CD4-positive, alpha-beta T cell treated with Interferon alpha-2 for 1 hour (primary cell): ENCODE data around the gene FHAD1.
A peak's percentile ranks its signal among the peaks of the same experiment; 100 is the strongest.

Experiments
- DNase-seq, 2 donors: peaks; one replicate each; pipeline ENCODE4 v3.0.0-alpha.2; 2020 to 2022

Gene FHAD1

GRCh38 chr1:15405106-15405850, 158.3 kb downstream of the FHAD1 start:
- DNase-seq: peak in 1 of 2 donors; percentile 35

- no peak for DNase-seq
Measured at GRCh38 chr1:15406614-15407559, 159.9 kb downstream of the FHAD1 start.

- peak in 1 of 2 donors; percentile 41 for DNase-seq
Measured at GRCh38 chr1:15407580-15407979, 160.6 kb downstream of the FHAD1 start.

- no peak for DNase-seq
Measured at GRCh38 chr1:15408890-15409387, 161.9 kb downstream of the FHAD1 start.

- peak; percentile 92 to 95 for DNase-seq
Measured at GRCh38 chr1:15409388-15410222, 162.6 kb downstream of the FHAD1 start, which contains the start of gene EFHD2. TSS of gene EFHD2 (plus strand) at chr1:15409888. CDS start at chr1:15409972, 84 bp downstream.

- no peak for DNase-seq
Measured at GRCh38 chr1:15410223-15410883, 163.3 kb downstream of the FHAD1 start.

GRCh38 chr1:15410884-15411245, 163.8 kb downstream of the FHAD1 start:
- DNase-seq: no peak

GRCh38 chr1:15411593-15412137, 164.6 kb downstream of the FHAD1 start:
- DNase-seq: peak; percentile 67 to 77

- peak; percentile 55 to 63 for DNase-seq
Measured at GRCh38 chr1:15412175-15412800, 165.3 kb downstream of the FHAD1 start.

GRCh38 chr1:15412843-15413242, 165.8 kb downstream of the FHAD1 start:
- no peak for DNase-seq

- no peak for DNase-seq
Measured at GRCh38 chr1:15413563-15414444, 166.8 kb downstream of the FHAD1 start.

GRCh38 chr1:15414445-15414983, 167.5 kb downstream of the FHAD1 start:
- no peak for DNase-seq

- peak; percentile 71 to 79 for DNase-seq
Measured at GRCh38 chr1:15417059-15417934, 170.3 kb downstream of the FHAD1 start.

- no peak for DNase-seq
Measured at GRCh38 chr1:15418806-15419515, 171.9 kb downstream of the FHAD1 start.

- no peak for DNase-seq
Measured at GRCh38 chr1:15420853-15421465, 173.9 kb downstream of the FHAD1 start.

GRCh38 chr1:15422871-15423270, 175.8 kb downstream of the FHAD1 start:
- no peak for DNase-seq

GRCh38 chr1:15423355-15424077, 176.5 kb downstream of the FHAD1 start:
- no peak for DNase-seq
